Cardiac muscle cell (in vitro differentiated cells and primary cell): ENCODE measurements around the gene DNAJC16. TPM values are rescaled to one million over a fixed set of nuclear protein-coding genes. Genes with fewer than 3 reads are reported as not detected.

Source experiments
- DNase-seq, 2 donors: peaks; one replicate each; pipeline versions ENCODE4 v3.0.0 to v3.0.0-alpha.2; 2010 to 2017; ENCODE audit warnings: low read depth in 1 of 2, low spot score in 1 of 2
- H3K27ac ChIP-seq: fragments of 200-600 bp; sonication (generic); 2 replicates; pipeline ENCODE4 v1.5.1; 2016
- H3K27me3 ChIP-seq: fragments of 200-600 bp; sonication (generic); 2 replicates; pipeline ENCODE4 v1.6.0; 2016; ENCODE audit warnings: control low read depth
- H3K36me3 ChIP-seq: fragments of 200-600 bp; sonication (generic); 2 replicates; pipeline ENCODE4 v1.5.1; 2016; ENCODE audit warnings: control low read depth
- H3K4me1 ChIP-seq: fragments of 200-600 bp; sonication (generic); 2 replicates; pipeline ENCODE4 v1.8.1; 2017; ENCODE audit warnings: low read depth, mild to moderate bottlenecking, mixed run types
- H3K4me3 ChIP-seq: fragments of 200-600 bp; sonication (generic); 2 replicates; pipeline ENCODE4 v1.5.1; 2016; ENCODE audit warnings: mild to moderate bottlenecking
- H3K9me3 ChIP-seq: fragments of 200-600 bp; sonication (generic); 2 replicates; pipeline ENCODE4 v1.5.1; 2017; ENCODE audit warnings: low read depth, mild to moderate bottlenecking, control low read depth
- polyA plus RNA-seq: library from polyadenylated mRNA; unstranded; fragments of >200 nt; fragmentation: Nextera tagmentation; extraction: Ambion mirVana; gene quantifications from 2 replicates; pipeline ENCODE4 v1.2.1, GENCODE V29; 2016
- total RNA-seq: library from RNA; depleted of rRNA; stranded (reverse); fragments of >200 nt; gene quantifications from 2 replicates; pipeline ENCODE4 v1.2.3, GENCODE V29; 2016
- TF ChIP-seq, protein P1 (sequence below): IDR thresholded peaks from 2 replicates; pipeline ENCODE4 v1.5.1; 2012; ENCODE audit warnings: low read depth, mild to moderate bottlenecking, low read length

Gene DNAJC16
- total and polyA plus RNA-seq, 2 experiments from 2014 or later = 9.4 to 17.8 TPM

DNA sequence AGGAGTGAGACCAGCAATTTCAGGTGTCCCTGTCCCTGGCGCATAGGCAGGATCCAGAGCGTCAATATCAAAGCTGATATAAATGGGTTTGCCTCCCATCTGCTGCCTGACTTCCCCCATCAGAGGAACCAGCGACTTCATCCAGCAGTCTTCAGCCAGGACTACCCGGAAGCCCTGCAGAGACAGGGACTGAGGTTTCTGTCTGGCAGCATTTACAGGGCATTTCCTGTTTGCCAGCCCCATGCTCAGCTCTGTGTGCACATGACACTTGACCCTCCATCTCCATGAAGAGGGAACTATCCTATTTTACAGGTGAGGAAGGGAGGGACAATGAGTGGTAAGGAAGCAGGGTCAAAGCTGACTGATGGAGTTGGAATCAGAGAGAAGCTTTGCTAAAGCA lies 51.0 kb downstream of the DNAJC16 start:
- no peak overlapping the region for H3K4me3 ChIP-seq
- H3K36me3 ChIP-seq = no peaks in the 10 kb centered on the region
- no peak for DNase-seq

DNA sequence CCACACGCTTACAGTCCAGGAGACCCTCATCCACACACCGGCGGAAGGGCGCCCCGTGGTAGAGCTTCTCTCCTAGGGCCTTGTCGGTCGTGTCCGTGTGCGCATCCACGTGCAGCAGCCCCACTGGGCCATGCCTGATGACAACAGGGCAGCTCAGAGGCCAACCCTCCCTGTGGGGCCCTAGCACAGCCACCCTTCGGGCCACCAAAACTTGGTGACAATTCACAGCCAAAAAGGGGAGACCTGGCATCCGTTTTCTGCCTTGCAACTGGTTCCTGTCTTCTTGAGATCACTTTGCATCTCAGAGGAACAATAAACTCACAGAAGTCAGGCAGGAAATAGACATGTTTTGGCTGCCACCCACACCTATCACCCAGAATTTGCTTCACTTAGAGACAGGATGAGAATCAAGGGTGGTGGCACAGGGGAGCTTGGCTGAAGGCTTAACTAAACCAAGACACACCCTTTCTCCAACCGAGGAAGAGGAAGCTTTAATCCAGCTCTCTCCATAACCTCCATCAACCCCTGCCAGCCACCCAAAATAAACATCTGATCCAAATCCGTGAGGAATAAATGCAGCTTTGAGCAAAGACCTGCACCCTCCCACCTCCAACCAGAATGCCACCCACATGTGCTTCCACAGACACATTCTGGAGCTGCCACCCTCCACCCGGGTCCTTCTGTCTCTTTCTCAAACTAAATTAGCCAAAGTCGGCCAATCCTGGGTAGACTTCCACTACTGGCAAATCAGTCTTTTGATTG lies 52.5 kb downstream of the DNAJC16 start:
- TF ChIP-seq, protein P1, sequence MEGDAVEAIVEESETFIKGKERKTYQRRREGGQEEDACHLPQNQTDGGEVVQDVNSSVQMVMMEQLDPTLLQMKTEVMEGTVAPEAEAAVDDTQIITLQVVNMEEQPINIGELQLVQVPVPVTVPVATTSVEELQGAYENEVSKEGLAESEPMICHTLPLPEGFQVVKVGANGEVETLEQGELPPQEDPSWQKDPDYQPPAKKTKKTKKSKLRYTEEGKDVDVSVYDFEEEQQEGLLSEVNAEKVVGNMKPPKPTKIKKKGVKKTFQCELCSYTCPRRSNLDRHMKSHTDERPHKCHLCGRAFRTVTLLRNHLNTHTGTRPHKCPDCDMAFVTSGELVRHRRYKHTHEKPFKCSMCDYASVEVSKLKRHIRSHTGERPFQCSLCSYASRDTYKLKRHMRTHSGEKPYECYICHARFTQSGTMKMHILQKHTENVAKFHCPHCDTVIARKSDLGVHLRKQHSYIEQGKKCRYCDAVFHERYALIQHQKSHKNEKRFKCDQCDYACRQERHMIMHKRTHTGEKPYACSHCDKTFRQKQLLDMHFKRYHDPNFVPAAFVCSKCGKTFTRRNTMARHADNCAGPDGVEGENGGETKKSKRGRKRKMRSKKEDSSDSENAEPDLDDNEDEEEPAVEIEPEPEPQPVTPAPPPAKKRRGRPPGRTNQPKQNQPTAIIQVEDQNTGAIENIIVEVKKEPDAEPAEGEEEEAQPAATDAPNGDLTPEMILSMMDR = no peak
- H3K27ac ChIP-seq = no peak overlapping the region
- no peaks in the 10 kb centered on the region for H3K36me3 ChIP-seq
- H3K4me3 ChIP-seq = no peak overlapping the region
- H3K27me3 ChIP-seq = peaks cover 2% of the 10 kb centered on the region
- H3K9me3 ChIP-seq = no peaks in the 10 kb centered on the region
- no peak for DNase-seq
- H3K4me1 ChIP-seq = no peaks in the 10 kb centered on the region

More for the DNA sequence above, 51.0 kb downstream of the DNAJC16 start:
- no peak overlapping the region for H3K27ac ChIP-seq
- no peaks in the 10 kb centered on the region for H3K4me1 ChIP-seq
- H3K9me3 ChIP-seq = no peaks in the 10 kb centered on the region
- H3K27me3 ChIP-seq = no peaks in the 10 kb centered on the region
- TF ChIP-seq, protein P1 = no peak

DNA sequence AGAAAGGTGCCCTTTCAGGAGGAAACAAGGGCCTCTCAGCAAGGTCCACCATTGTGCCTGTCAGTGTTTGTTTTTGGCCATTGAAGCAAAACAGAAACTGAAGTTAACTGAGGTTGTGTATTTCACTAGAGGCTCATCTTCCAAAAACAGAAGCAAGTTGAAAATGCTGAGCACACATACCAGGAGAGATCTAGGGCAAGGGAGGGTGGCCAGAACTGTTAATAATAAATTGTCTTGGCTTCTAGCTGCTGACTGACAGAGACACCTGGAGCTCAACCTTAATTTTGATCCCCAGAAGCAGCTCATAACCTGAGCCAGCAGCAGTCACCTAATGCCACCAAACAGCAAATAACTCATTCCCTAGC lies 53.0 kb downstream of the DNAJC16 start:
- Histone ChIP-seq H3K27me3 (peaks cover 7% of the 10 kb centered on the region), H3K4me1 (no peaks in the 10 kb centered on the region), H3K4me3 (no peak overlapping the region), H3K27ac (no peak overlapping the region), H3K36me3 (no peaks in the 10 kb centered on the region), H3K9me3 (no peaks in the 10 kb centered on the region)
- DNase-seq = no peak
- TF ChIP-seq, protein P1 = no peak

DNA sequence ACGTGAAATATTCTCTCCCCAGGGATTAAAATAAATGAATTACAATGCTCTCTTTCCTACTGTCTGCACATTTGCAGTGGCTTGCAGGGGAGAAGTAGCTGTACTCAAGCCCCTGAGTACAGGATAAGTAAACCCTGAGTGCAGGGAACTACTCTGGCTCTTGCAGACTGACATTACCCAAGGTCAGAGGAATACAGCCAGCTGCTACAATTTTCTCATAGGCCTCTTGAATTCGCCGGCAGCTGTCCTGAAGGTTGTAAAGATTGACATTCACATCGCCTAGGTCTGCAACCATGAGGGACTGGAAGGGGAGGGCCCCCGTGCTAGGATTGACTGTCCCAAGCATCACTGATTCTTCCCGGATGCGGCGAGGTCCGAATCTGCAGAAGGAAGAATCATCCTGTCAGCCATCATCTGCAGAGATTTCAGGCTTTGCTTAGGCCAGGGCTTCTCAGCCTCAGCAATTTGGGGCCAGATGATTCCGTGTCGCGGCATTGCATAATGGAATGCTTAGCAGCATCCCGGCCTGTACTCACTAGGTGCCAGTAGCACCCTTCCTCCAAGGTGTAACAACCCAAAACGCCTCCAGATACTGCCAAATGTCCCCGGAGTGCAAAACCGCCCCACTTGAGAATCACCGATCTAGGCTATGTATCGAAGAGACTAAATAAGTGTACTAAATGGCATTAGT lies 56.5 kb downstream of the DNAJC16 start:
- Histone ChIP-seq H3K27me3 (peaks cover 7% of the 10 kb centered on the region), H3K4me1 (no peaks in the 10 kb centered on the region), H3K27ac (no peak overlapping the region), H3K36me3 (no peaks in the 10 kb centered on the region), H3K9me3 (no peaks in the 10 kb centered on the region), H3K4me3 (no peak overlapping the region)
- DNase-seq = peak in 1 of 2 donors; percentile 54
- TF ChIP-seq, protein P1 = no peak

DNA sequence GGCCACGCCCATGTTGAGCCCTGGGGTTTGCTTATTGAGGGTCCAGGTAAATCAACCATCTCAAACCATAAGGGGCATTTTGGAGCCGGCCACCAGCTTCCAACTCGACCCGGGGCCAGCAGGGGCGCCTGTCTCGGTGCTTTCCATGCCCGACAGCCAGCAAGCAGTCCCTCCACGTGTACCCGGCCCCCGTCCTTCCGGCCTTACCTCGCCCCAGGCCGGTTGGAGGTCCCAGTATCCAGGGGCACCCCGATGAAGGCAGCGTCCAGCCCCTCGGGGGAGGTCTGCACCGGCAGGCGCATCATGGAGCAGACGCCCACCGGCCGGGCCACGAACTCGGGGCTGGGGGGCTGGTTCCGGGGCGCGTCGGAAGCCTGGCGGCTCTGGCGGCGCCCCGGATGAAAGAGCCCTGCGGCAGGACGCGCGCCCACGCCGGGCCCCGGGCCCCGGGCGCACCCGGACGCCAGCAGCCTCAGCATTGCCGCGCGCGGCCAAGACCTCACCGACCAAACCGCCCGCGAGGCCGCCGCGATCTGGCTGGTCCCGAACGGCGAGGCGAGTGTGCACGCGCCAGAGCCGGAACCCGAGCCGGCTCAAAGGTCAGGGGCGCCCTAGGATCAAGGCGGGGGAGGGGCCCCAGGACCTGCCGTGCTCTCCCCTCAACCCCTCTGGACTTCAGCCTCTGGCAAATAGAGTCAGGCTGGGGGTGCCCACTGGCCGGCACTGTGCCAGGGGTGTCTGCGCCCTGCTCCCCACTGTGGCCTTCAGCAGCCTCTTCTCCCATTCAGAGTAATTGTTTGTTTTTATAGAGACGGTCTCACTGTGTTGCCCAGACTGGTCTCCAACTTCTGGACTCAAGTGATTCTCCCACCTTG lies 58.1 kb downstream of the DNAJC16 start, which contains the start of gene AGMAT:
Gene AGMAT (minus strand): TSS at position 563 of the 875 bp plus-strand sequence. CDS start 84 bp downstream, at position 479.
- H3K4me1 ChIP-seq = no peaks in the 10 kb centered on the region
- H3K27ac ChIP-seq = no peak within 1 kb of the TSS
- no peaks in the 10 kb centered on the region for H3K9me3 ChIP-seq
- H3K27me3 ChIP-seq = peaks cover 7% of the 10 kb centered on the region
- H3K4me3 ChIP-seq = peak within 1 kb of the TSS; percentile 15
- DNase-seq = peak; percentile 41 to 45
- H3K36me3 ChIP-seq = no peaks in the 10 kb centered on the region
- TF ChIP-seq, protein P1 = peak; percentile 43
